GM19463 (cell line): ENCODE results near the gene PAF1.
A peak's percentile ranks its signal among the peaks of the same experiment; 100 is the strongest.

Experiments used
- ATAC-seq: cut with Tn5 transposase; IDR thresholded peaks from one replicate; pipeline ENCODE4 v1.9.1; 2021; ENCODE audit warnings: mild to moderate bottlenecking, moderate library complexity; ENCODE audit not compliant: unreplicated experiment

Gene PAF1

DNA sequence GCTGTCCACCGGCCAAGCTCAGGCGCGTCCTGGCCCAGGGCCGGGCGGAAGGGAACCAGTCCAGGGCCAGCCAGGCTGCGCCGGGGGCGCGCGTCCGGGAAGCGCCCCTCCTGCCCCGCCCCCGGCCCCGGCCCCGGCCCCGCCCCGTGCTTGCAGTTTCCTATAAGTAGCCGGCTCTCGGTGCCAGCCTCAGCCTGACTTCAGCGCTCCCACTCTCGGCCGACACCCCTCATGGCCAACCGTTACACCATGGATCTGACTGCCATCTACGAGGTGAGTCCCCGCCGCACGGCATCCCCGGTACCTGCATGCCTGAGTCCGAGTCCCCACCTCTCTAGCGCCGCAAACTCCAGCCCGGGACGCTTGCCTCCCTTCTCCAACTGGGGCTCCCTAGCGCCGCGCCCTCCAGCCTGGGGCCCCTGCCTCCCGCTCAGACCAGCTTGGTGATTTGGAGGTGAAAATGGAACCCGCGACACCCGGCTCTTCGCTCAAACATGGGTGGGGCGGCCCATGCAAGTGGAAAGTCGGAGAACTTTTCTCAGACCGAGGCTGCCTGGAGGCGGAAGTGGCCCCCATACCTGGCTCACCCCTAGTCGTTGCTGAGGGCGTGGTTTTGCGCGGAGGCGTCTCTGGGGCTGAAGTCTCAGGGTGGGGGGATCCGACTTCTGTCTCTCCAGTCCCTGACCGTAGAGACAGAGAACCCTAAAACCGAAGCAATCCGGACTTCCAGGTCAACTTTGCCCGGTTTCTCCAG is 15.9 kb upstream of the PAF1 start, which contains the start of gene ZFP36:
Gene ZFP36 (plus strand): TSS at position 192 of the 754 bp plus-strand sequence. CDS start 58 bp downstream, at position 250.
- peak; percentile 19 for ATAC-seq

- no peak for ATAC-seq
Measured at GRCh38 chr19:39405958-39406655, 15.2 kb upstream of the PAF1 start.

- ATAC-seq, result no peak
Measured at GRCh38 chr19:39405261-39405957, 14.5 kb upstream of the PAF1 start.

- ATAC-seq, result no peak
Measured at GRCh38 chr19:39403331-39404312, 12.7 kb upstream of the PAF1 start.

DNA sequence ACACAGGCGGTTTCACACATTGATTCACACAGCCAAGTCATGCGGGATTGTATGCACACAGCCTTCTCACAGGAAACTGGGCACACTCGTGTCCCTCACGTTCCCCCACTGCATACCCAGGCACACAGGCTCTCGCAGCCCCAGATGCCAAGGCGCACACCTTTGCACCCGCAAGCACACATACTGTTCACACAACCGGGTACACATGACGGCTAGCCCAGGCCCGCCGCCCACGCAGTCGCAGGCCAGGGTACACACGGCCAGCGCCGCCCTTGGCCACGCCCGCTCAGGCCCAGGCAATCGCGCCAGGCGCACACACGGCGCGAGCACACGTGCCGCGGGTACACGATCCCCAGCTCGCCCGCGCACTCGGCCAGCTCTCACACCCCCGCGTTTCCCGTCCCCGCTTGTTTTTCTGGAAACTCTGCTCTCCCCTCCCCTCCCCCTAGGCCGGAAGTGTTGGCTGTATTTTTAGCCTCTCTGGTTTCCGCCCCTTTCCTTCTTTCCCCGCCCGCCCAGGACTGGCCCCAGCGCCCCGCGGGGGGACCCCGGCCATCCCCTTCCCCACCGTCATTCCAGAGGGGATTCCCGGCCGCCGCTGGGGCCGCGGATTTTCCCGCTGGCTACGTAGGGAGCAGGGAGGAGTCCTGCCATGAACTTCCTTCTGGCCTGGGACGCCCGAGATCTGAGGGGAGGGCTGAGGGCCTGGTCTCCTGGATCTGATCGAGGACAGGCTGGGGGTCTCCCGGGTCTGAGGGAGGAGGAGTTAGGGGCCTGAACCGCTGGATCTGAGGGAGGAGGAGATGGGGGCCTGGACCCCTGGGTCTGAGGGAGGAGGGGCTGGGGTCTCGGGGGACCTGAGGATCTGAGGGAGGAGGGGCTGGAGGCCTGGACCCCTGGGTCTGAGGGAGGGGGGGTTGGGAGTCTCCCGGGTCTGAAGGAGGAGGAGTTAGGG is 11.7 kb upstream of the PAF1 start:
- no peak for ATAC-seq

- ATAC-seq, result peak; percentile 27
Measured at GRCh38 chr19:39401549-39402345, 10.8 kb upstream of the PAF1 start.

- ATAC-seq, result peak; percentile 0
Measured at GRCh38 chr19:39401070-39401548, 10.2 kb upstream of the PAF1 start.

DNA sequence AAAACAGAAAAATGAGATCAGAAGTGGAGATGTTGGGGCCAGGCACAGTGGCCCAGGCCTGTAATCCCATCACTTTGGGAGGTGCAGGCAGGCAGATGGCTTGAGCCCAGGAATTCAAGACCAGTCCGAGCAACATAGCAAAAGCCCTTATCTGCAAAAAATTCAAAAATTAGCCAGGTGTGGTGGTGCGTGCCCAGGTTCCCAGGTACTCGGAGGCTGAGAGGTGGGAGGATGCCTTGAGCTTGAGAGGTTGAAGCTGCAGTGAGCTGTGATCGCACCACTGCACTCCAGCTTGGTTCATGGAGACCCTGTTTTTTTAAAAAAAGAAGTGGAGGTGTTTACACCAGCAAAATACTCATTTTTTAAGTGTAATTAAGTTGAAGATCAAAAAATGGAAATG is 9.2 kb upstream of the PAF1 start:
- ATAC-seq, result no peak

DNA sequence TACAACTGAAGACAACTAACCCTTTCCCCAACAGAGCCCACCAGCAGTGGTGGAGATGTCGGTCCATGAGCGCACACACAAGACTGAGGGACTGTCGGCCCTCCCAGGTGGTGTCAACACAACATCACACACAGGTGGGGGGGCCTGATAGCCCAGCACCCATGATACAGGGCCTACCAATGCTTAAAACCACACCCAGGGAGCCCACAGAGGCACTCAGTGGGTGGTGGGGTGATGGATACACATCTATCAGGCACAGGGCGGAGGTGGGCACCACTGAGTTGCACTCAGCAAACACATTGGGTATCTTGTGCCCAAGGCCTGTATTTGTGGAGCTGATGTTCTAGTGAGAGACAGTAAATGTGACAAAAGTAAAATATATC is 8.8 kb upstream of the PAF1 start:
- no peak for ATAC-seq

GRCh38 chr19:39398297-39398864 is 7.5 kb upstream of the PAF1 start:
- ATAC-seq, result no peak

GRCh38 chr19:39397360-39398296 is 6.7 kb upstream of the PAF1 start:
- peak; percentile 59 for ATAC-seq

- no peak for ATAC-seq
Measured at GRCh38 chr19:39390451-39390750, 505 bp downstream of the PAF1 start.

DNA sequence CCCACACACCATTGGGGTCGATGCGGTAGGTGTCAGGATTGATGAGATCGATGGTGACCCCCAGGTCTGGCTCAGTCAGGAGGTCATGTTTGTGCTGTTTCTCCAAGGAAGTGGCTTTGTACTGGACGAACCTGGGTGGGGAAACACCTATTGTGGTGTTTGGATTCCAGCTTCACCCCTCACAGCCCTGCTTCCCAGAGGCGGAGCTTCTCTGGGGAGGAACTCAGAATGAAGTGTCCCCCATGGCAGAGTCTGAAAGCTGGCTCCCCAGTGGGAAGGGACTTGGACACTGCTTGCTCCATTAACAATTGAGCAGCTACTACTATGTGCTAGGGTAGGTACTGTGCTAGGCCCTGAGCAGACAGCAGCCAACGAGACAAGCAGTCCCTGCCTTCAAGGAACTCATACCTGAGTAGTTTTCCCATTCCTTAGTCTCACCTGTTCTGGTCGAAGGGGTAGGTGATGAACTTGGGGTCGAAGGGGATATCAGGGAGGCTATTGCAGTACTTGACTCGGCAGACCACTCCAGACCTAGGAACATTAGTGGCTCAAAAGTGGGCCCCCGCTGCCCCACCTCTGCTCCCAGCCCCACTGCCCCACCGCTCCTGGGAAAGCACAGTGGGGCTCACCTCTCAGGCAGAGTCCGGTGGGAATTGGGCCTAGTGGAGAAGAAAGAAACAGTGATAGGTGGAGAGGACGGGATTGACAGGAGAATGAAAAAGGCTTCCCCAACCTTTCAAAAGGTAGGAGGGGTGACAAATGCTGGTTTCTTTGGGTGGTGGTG is 1.1 kb downstream of the PAF1 start:
- ATAC-seq, result no peak

GRCh38 chr19:39388657-39389056 is 2.2 kb downstream of the PAF1 start:
- no peak for ATAC-seq

DNA sequence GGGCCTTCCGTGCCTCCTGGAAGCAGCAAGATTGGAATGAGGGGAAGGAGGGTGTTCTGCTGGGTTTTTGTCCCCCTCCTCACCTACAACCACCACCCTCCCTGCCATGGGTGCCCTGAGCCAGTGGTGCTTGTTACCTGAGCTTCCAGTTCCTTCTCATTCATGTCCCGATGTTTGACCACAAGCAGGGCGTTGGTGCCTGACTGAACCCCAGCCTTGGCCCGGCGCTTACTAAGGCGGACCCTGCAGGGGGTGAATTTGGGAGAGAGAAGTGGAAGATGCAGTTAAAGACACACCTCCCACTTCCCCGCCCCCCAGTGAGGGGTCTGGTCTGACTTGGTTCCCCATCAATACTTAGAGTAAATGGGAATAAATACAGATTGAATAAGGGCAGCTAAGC is 4.3 kb downstream of the PAF1 start:
- ATAC-seq, result no peak

GRCh38 chr19:39385629-39386411 is 5.1 kb downstream of the PAF1 start:
- ATAC-seq, result no peak
